Ovary (tissue), 9 donors: Measurements from ENCODE around the gene CDC42EP5. TPM values are rescaled to one million over a fixed set of nuclear protein-coding genes. Genes with fewer than 3 reads are reported as not detected.

Experiments used
- DNase-seq, 5 donors: peaks; one replicate each; pipeline ENCODE4 v3.0.0-alpha.2; 2019 to 2020
- H3K27ac ChIP-seq, 2 donors: fragments of 200-600 bp; one replicate each; pipeline versions ENCODE4 v1.5.1 to v1.8.0; 2019 to 2022
- H3K27me3 ChIP-seq: fragments of 200-600 bp; one replicate; pipeline ENCODE4 v1.8.0; 2022
- H3K36me3 ChIP-seq: fragments of 200-600 bp; sonication (generic); one replicate; pipeline ENCODE4 v1.5.1; 2019
- H3K4me1 ChIP-seq: one replicate; pipeline ENCODE4 v1.8.1; 2013; ENCODE audit warnings: mild to moderate bottlenecking, moderate library complexity; ENCODE audit not compliant: insufficient read depth
- H3K4me3 ChIP-seq: fragments of 200-600 bp; sonication (generic); one replicate; pipeline ENCODE4 v1.5.1; 2017
- H3K9me3 ChIP-seq, 2 donors: fragments of 200-600 bp in 1 of 2; sonication (generic) in 1 of 2; one replicate each; pipeline versions ENCODE4 v1.5.1 to v1.8.1; 2013 to 2019; ENCODE audit warnings: mild to moderate bottlenecking in 1 of 2, moderate library complexity in 1 of 2
- CTCF ChIP-seq, 3 donors: fragments of 450-650 bp in 2 of 3; fragments of 200-600 bp in 1 of 3; IDR thresholded peaks; one replicate each; pipeline versions ENCODE4 v1.5.1 to v1.8.0; 2016 to 2022; ENCODE audit warnings: antibody characterized with exemption in 3 of 3, mild to moderate bottlenecking in 1 of 3
- EP300 ChIP-seq: sonication (generic); formaldehyde crosslinking; IDR thresholded peaks from one replicate; pipeline ENCODE4 v1.6.1; 2017; ENCODE audit warnings: antibody characterized with exemption
- POLR2A ChIP-seq: fragments of 450-650 bp; IDR thresholded peaks from one replicate; pipeline ENCODE4 v1.6.1; 2017; ENCODE audit warnings: antibody characterized with exemption, mild to moderate bottlenecking, moderate library complexity
- WGBS, 3 donors: extraction: QIAGEN DNeasy Blood & Tissue Kit in 1 of 3; methylation state at CpG; one replicate each; pipeline versions ENCODE4 v1.1.5 to v1.1.7; 2013 to 2017; 5-methylcytosine and 5-hydroxymethylcytosine counted together
- intact Hi-C, 4 donors: fragments of 100-400 bp; cut with DNase I; formaldehyde crosslinking; loops; one replicate each; pipeline versions ENCODE4 v1.11.0 to v1.15.1; 2022 to 2023
- polyA plus RNA-seq, 2 donors: library from polyadenylated mRNA; stranded (reverse); fragments of 200-250 nt in 1 of 2; fragments of 350-450 nt in 1 of 2; fragmentation: Illumina TruSeq in 1 of 2; extraction: RNeasy Lipid Tissue Mini Kit (QIAGEN cat#74804) in 1 of 2; gene quantifications; one replicate each; pipeline ENCODE4 v1.2.3, GENCODE V29; 2013 to 2014
- total RNA-seq, 7 donors: library from RNA; depleted of rRNA in 2 of 7; stranded (reverse); fragments of >200 nt in 2 of 7; fragmentation: NEBNext Ultra II Directional in 3 of 7; extraction: Animal tissue kit (Norgen Biotek cat#: 25700) in 3 of 7; gene quantifications; one replicate each; pipeline versions ENCODE4 v1.1.0 to v1.2.4, GENCODE V29; 2016 to 2023
- donor health status: DM: no; HTN: no; CAD: no; lungs with moderate emphysema.
- donor health status: DM: no; HTN: no; CAD: no.
- donor health status: Bipolar disorder and iron deficiency.
- donor health status: DM: yes; HTN: yes; CAD: no.
- donor health status: DM: no; HTN: no; CAD: no.
- donor health status: DM: yes; HTN: yes; CAD: no.

Gene CDC42EP5
- total and polyA plus RNA-seq, 9 donors: 0.55 to 31.0 (median 17.6) TPM

GRCh38 chr19:54444737-54445136, 28.4 kb downstream of the CDC42EP5 start:
- 85 to 91% (median 91%) methylated on average over 7 of the region's 7 CpGs for WGBS, 3 donors
- intact Hi-C loops: no loop called here
- Histone ChIP-seq H3K4me1 (peaks cover 1% of the 10 kb centered on the region), H3K36me3 (no peaks in the 10 kb centered on the region), H3K4me3 (no peak overlapping the region), H3K27ac (no peak overlapping the region), H3K9me3 (no peaks in the 10 kb centered on the region), H3K27me3 (no peaks in the 10 kb centered on the region)
- no peak for DNase-seq
- no peak for TF ChIP-seq EP300
- TF ChIP-seq CTCF (IDR thresholded peaks at IDR 0.05): no peak
- no peak for TF ChIP-seq POLR2A

GRCh38 chr19:54440641-54441040, 32.5 kb downstream of the CDC42EP5 start:
- no peak for DNase-seq
- no peaks in the 10 kb centered on the region for H3K9me3 ChIP-seq
- H3K4me1 ChIP-seq: peaks cover 7% of the 10 kb centered on the region
- no peak overlapping the region for H3K4me3 ChIP-seq
- no peaks in the 10 kb centered on the region for H3K36me3 ChIP-seq
- 84 to 90% (median 90%) methylated on average over 5 of the region's 5 CpGs for WGBS, 3 donors
- TF ChIP-seq POLR2A (no peak), EP300 (no peak), CTCF (IDR thresholded peaks at IDR 0.05) (no peak)
- no peak overlapping the region for H3K27ac ChIP-seq
- no peaks in the 10 kb centered on the region for H3K27me3 ChIP-seq
- intact Hi-C loops: no loop called here

- 55 to 66% (median 60%) methylated on average over 15 of the region's 15 CpGs for WGBS, 3 donors
- peak in 2 of 5 donors; percentile 31 to 47 for DNase-seq
- intact Hi-C loops: no loop called here
- H3K4me3 ChIP-seq: no peak overlapping the region
- H3K36me3 ChIP-seq: no peaks in the 10 kb centered on the region
- TF ChIP-seq EP300: no peak
- no peak for TF ChIP-seq POLR2A
- no peak for TF ChIP-seq CTCF (IDR thresholded peaks at IDR 0.05)
- no peaks in the 10 kb centered on the region for H3K9me3 ChIP-seq
- peaks cover 17% of the 10 kb centered on the region for H3K4me1 ChIP-seq
- H3K27me3 ChIP-seq: no peaks in the 10 kb centered on the region
- H3K27ac ChIP-seq: no peak overlapping the region
Observed at GRCh38 chr19:54439174-54439851, 33.8 kb downstream of the CDC42EP5 start.

GRCh38 chr19:54436628-54437252, 36.4 kb downstream of the CDC42EP5 start:
- H3K4me3 ChIP-seq: no peak overlapping the region
- no peaks in the 10 kb centered on the region for H3K9me3 ChIP-seq
- no peaks in the 10 kb centered on the region for H3K27me3 ChIP-seq
- peak in 1 of 5 donors; percentile 61 for DNase-seq
- H3K27ac ChIP-seq: peak overlapping the region in 1 of 2 donors; percentile 66
- peaks cover 17% of the 10 kb centered on the region for H3K4me1 ChIP-seq
- TF ChIP-seq CTCF (IDR thresholded peaks at IDR 0.05) (no peak), POLR2A (no peak), EP300 (no peak)
- intact Hi-C loops: no loop called here
- no peaks in the 10 kb centered on the region for H3K36me3 ChIP-seq
- WGBS, 3 donors: 36 to 42% (median 39%) methylated on average over 10 of the region's 10 CpGs
